Activated CD4-positive, alpha-beta memory T cell treated with anti-CD3 and anti-CD28 coated beads, Interleukin-2, amount 10 ng/mL, durations not matched to agents 7 days and 5 days (primary cell): Measurements from ENCODE around the gene SHC2. TPM values are rescaled to one million over a fixed set of nuclear protein-coding genes. Genes with fewer than 3 reads are reported as not detected.
"Not testable (repeated sequence)": the region's sequence is repeated elsewhere in the genome, so short reads cannot be mapped to it uniquely, and the experiment has no call there.

Source experiments
- CTCF ChIA-PET: fragments of 350-600 bp; sonication (Branson Sonifier 250); formaldehyde crosslinking; loops from one replicate; lab custom pipeline; 2021; ENCODE audit warnings: antibody characterized with exemption, inconsistent platforms; lab: Charles Lee
- POLR2A ChIA-PET: fragments of 350-600 bp; sonication (Branson Sonifier 250); formaldehyde crosslinking; loops from one replicate; lab custom pipeline; 2021; ENCODE audit warnings: antibody characterized with exemption; lab: Charles Lee
- DNase-seq: peaks from one replicate; pipeline ENCODE4 v3.0.0-alpha.2; 2020
- H3K27ac Mint-ChIP-seq: one replicate; pipeline ENCODE4 v1.8.0; 2021; ENCODE audit warnings: mild to moderate bottlenecking, mixed read lengths
- H3K27me3 Mint-ChIP-seq: one replicate; pipeline ENCODE4 v1.8.0; 2021; ENCODE audit warnings: mixed read lengths
- H3K36me3 Mint-ChIP-seq: one replicate; pipeline ENCODE4 v1.8.0; 2021; ENCODE audit warnings: low read depth, mixed read lengths
- H3K4me1 Mint-ChIP-seq: one replicate; pipeline ENCODE4 v1.8.0; 2021; ENCODE audit warnings: mixed read lengths
- H3K4me3 Mint-ChIP-seq: one replicate; pipeline ENCODE4 v1.8.0; 2021; ENCODE audit warnings: mild to moderate bottlenecking, mixed read lengths
- H3K9me3 Mint-ChIP-seq: one replicate; pipeline ENCODE4 v1.8.0; 2021; ENCODE audit warnings: mixed read lengths
- total RNA-seq, 2 experiments: library from RNA; stranded (reverse); gene quantifications; one replicate each; pipeline ENCODE4 v1.2.3, GENCODE V29; 2021

The SHC2 gene
- total RNA-seq, 2 experiments from 2014 or later, result not detected

DNA sequence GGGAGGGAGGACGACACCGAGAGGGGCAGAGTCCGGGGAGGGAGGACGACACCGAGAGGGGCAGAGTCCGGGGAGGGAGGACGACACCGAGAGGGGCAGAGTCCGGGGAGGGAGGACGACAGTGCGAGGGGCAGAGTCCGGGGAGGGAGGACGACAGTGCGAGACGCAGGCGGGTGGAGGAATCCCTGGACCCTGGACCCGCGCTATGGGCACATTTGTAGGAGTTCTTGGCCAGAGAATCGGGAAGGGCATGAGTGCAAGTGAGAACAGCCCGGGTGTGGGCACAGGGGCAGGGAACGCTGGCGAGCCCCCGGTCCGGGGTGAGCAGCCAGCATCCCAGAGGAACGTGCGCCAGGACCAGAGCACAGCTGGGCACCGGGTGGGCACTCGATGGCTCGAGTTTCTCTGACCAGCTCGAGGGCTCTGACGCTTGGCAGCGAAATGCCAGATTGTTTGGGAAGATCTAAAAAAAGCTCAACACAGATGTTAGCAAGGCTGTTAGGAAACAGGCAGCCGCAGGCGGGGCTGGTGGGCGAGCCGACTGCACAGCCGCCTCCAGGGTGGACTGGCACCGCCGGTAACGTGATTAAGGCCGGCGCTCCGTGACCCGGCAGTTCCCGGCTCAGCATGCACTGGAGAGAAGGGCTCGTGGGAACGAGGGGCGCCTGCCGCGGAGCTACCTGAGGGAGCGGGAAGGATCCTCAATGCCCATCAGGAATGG is 33.9 kb downstream of the SHC2 start:
- H3K4me1 Mint-ChIP-seq, result no peaks in the 10 kb centered on the region
- H3K9me3 Mint-ChIP-seq, result peaks cover 15% of the 10 kb centered on the region
- DNase-seq, result no peak
- H3K27ac Mint-ChIP-seq, result no peak overlapping the region
- ChIA-PET POLR2A (no interaction called here), CTCF (no interaction called here)
- H3K4me3 Mint-ChIP-seq, result no peak overlapping the region
- H3K36me3 Mint-ChIP-seq, result no peaks in the 10 kb centered on the region
- H3K27me3 Mint-ChIP-seq, result no peaks in the 10 kb centered on the region

- POLR2A ChIA-PET, result no interaction called here
- no peaks in the 10 kb centered on the region for H3K4me1 Mint-ChIP-seq
- H3K36me3 Mint-ChIP-seq, result no peaks in the 10 kb centered on the region
- DNase-seq, result no peak
- H3K9me3 Mint-ChIP-seq, result peaks cover 7% of the 10 kb centered on the region
- H3K27ac Mint-ChIP-seq, result no peak overlapping the region
- CTCF ChIA-PET, result no interaction called here
- H3K27me3 Mint-ChIP-seq, result no peaks in the 10 kb centered on the region
- H3K4me3 Mint-ChIP-seq, result no peak overlapping the region
Measured at GRCh38 chr19:425056-425455, 35.8 kb downstream of the SHC2 start.

GRCh38 chr19:424546-424945 is 36.3 kb downstream of the SHC2 start:
- ChIA-PET POLR2A (no interaction called here), CTCF (no interaction called here)
- Mint-ChIP-seq H3K9me3 (peaks cover 4% of the 10 kb centered on the region), H3K27me3 (no peaks in the 10 kb centered on the region), H3K36me3 (no peaks in the 10 kb centered on the region), H3K4me3 (no peak overlapping the region), H3K4me1 (no peaks in the 10 kb centered on the region), H3K27ac (no peak overlapping the region)
- DNase-seq, result no peak

- H3K4me1 Mint-ChIP-seq, result no peaks in the 10 kb centered on the region
- ChIA-PET CTCF (no interaction called here), POLR2A (no interaction called here)
- no peak for DNase-seq
- H3K36me3 Mint-ChIP-seq, result no peaks in the 10 kb centered on the region
- H3K9me3 Mint-ChIP-seq, result no peaks in the 10 kb centered on the region
- H3K27me3 Mint-ChIP-seq, result no peaks in the 10 kb centered on the region
- H3K4me3 Mint-ChIP-seq, result no peak overlapping the region
- no peak overlapping the region for H3K27ac Mint-ChIP-seq
Measured at GRCh38 chr19:423691-424466, 37.0 kb downstream of the SHC2 start.

GRCh38 chr19:422917-423226 is 38.0 kb downstream of the SHC2 start:
- H3K36me3 Mint-ChIP-seq, H3K27me3 Mint-ChIP-seq, H3K27ac Mint-ChIP-seq, H3K4me1 Mint-ChIP-seq, H3K4me3 Mint-ChIP-seq, CTCF ChIA-PET, POLR2A ChIA-PET, H3K9me3 Mint-ChIP-seq, DNase-seq: not testable (repeated sequence)

- Mint-ChIP-seq H3K9me3 (no peaks in the 10 kb centered on the region), H3K27ac (no peak overlapping the region), H3K4me3 (no peak overlapping the region), H3K4me1 (no peaks in the 10 kb centered on the region), H3K36me3 (no peaks in the 10 kb centered on the region), H3K27me3 (no peaks in the 10 kb centered on the region)
- no peak for DNase-seq
- ChIA-PET CTCF (no interaction called here), POLR2A (no interaction called here)
Measured at GRCh38 chr19:422213-422916, 38.5 kb downstream of the SHC2 start.

DNA sequence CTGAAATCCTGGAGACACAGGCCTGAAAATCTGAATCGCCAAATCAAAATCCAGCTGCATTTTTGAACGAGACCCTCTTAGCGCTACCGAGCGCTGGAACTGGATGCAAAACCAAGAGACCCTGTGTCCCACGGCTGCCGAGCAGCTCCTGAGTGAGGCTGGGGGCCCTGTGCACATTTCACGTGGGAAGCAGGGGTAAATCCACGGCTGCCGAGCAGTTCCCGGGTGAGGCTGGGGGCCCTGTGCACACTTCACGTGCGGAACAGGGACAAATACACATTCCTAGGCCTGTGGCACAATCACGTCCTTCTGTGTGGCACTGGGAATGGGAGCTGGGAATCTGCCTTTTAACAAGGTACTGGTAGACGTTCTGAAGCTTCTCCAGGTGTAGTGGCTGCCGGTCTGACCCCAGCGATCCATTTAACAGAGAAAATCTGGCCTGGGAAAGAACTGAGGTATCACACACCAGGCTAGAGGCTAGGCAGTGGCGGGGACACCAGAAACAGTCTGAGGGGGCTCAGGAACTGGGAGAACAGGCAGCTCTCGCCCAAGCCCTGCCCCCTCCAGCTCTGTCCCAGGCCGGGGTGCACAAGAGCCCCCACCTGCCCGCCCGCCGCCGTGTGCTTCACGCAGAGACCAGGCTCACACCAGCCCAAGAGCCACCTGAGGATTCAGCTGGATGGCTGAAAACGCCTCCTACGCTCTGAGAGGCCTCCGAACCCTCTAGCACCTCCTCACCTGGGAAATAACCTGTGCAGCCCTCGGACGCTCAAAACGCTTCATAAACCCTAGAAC is 40.9 kb downstream of the SHC2 start:
- H3K27ac Mint-ChIP-seq, result no peak overlapping the region
- no peaks in the 10 kb centered on the region for H3K36me3 Mint-ChIP-seq
- H3K4me1 Mint-ChIP-seq, result no peaks in the 10 kb centered on the region
- H3K4me3 Mint-ChIP-seq, result no peak overlapping the region
- no peaks in the 10 kb centered on the region for H3K9me3 Mint-ChIP-seq
- ChIA-PET CTCF (no interaction called here), POLR2A (no interaction called here)
- H3K27me3 Mint-ChIP-seq, result no peaks in the 10 kb centered on the region
- DNase-seq, result no peak

GRCh38 chr19:418761-419671 is 41.8 kb downstream of the SHC2 start:
- Mint-ChIP-seq H3K9me3 (no peaks in the 10 kb centered on the region), H3K27me3 (no peaks in the 10 kb centered on the region), H3K27ac (no peak overlapping the region), H3K36me3 (no peaks in the 10 kb centered on the region), H3K4me3 (no peak overlapping the region), H3K4me1 (no peaks in the 10 kb centered on the region)
- no peak for DNase-seq
- ChIA-PET POLR2A (no interaction called here), CTCF (no interaction called here)

DNA sequence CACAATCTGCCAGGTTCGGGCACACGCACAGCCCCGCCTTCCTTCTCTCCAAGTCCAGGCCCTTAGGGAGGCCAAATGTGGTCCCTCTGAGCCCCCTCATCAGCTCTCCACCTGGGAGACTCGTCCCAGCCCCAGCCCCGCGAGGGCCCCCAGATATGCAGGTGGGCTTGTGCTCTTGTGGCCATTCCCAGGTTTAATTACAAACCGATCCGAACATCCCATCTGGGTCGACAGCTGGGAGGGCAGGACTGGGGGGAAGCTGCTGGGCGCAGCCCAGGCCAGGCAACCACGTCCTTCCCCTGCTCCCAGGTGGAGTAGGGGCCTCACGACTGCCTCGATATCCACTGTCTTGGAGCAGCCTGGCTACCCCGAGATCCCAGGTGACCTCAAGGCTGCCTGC is 44.4 kb downstream of the SHC2 start:
- POLR2A ChIA-PET, result no interaction called here
- no peaks in the 10 kb centered on the region for H3K36me3 Mint-ChIP-seq
- H3K4me1 Mint-ChIP-seq, result no peaks in the 10 kb centered on the region
- DNase-seq, result no peak
- H3K9me3 Mint-ChIP-seq, result no peaks in the 10 kb centered on the region
- CTCF ChIA-PET, result no interaction called here
- no peaks in the 10 kb centered on the region for H3K27me3 Mint-ChIP-seq
- H3K27ac Mint-ChIP-seq, result no peak overlapping the region
- no peak overlapping the region for H3K4me3 Mint-ChIP-seq

DNA sequence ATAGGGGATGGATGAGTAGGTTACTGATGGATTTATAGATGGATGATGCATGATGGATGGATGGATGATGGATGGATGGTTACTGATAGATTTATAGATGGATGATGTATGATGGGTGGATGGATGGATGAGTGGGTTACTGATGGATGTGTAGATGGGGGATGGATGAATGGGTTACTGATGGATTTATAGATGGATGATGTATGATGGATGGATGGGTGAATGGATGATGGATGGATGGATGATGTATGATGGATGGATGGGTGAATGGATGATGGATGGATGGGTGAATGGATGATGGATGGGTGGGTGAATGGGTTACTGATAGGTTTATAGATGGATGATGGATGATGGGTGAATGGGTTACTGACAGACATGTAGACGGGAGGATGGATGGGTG is 45.5 kb downstream of the SHC2 start:
- H3K36me3 Mint-ChIP-seq, result no peaks in the 10 kb centered on the region
- no peaks in the 10 kb centered on the region for H3K9me3 Mint-ChIP-seq
- no peak for DNase-seq
- CTCF ChIA-PET, result no interaction called here
- H3K27ac Mint-ChIP-seq, result no peak overlapping the region
- H3K4me1 Mint-ChIP-seq, result no peaks in the 10 kb centered on the region
- no peak overlapping the region for H3K4me3 Mint-ChIP-seq
- no peaks in the 10 kb centered on the region for H3K27me3 Mint-ChIP-seq
- POLR2A ChIA-PET, result no interaction called here

GRCh38 chr19:413756-414420 is 46.9 kb downstream of the SHC2 start:
- H3K27ac Mint-ChIP-seq, result no peak overlapping the region
- DNase-seq, result no peak
- H3K4me3 Mint-ChIP-seq, result no peak overlapping the region
- no peaks in the 10 kb centered on the region for H3K36me3 Mint-ChIP-seq
- ChIA-PET POLR2A (no interaction called here), CTCF (interaction anchor here (0.6 kb wide), 1 partner anchor 39 kb away, joined by 3 read pairs; no protein-coding TSS in a partner anchor)
- H3K9me3 Mint-ChIP-seq, result no peaks in the 10 kb centered on the region
- H3K27me3 Mint-ChIP-seq, result peaks cover 7% of the 10 kb centered on the region
- peaks cover 6% of the 10 kb centered on the region for H3K4me1 Mint-ChIP-seq
